ENCODE measurements around the gene HNRNPAB.
A peak's percentile ranks its signal among the peaks of the same experiment; 100 is the strongest.

Gene HNRNPAB

GRCh38 chr5:178218827-178219226 is 14.5 kb downstream of the HNRNPAB start:
- no peak for ATAC-seq
- TF ChIP-seq PATZ1 (CRISPR knock-in tag; IDR thresholded peaks at IDR 0.05; ENCODE audit: borderline replicate concordance) (no peak), RARB (CRISPR knock-in tag; IDR thresholded peaks at IDR 0.05) (no peak), BACH2 (CRISPR knock-in tag; IDR thresholded peaks at IDR 0.05; ENCODE audit: borderline replicate concordance) (no peak), ISL1 (CRISPR knock-in tag; IDR thresholded peaks at IDR 0.05) (no peak), CREB5 (CRISPR knock-in tag; IDR thresholded peaks at IDR 0.05; ENCODE audit: low read depth) (no peak), CSDC2 (CRISPR knock-in tag; IDR thresholded peaks at IDR 0.05) (no peak), ZC3H10 (CRISPR knock-in tag; IDR thresholded peaks at IDR 0.05) (no peak), GLIS3 (CRISPR knock-in tag; IDR thresholded peaks at IDR 0.05) (no peak), ZNF565 (CRISPR knock-in tag; conservative IDR thresholded peaks at IDR 0.05; ENCODE audit: low read depth) (no peak), TOX (CRISPR knock-in tag; IDR thresholded peaks at IDR 0.05; ENCODE audit: borderline replicate concordance) (no peak), PPARA (CRISPR knock-in tag; IDR thresholded peaks at IDR 0.05; ENCODE audit: borderline replicate concordance) (no peak), SNAI2 (CRISPR knock-in tag; IDR thresholded peaks at IDR 0.05) (no peak), ZFP30 (CRISPR knock-in tag; IDR thresholded peaks at IDR 0.05) (no peak), ARNTL (CRISPR knock-in tag; IDR thresholded peaks at IDR 0.05; ENCODE audit: borderline replicate concordance, low read depth) (no peak), ESRRG (CRISPR knock-in tag; IDR thresholded peaks at IDR 0.05) (no peak), TCF4 (CRISPR knock-in tag; IDR thresholded peaks at IDR 0.05; ENCODE audit: borderline replicate concordance) (no peak)
- TF ChIP-seq, protein P1, sequence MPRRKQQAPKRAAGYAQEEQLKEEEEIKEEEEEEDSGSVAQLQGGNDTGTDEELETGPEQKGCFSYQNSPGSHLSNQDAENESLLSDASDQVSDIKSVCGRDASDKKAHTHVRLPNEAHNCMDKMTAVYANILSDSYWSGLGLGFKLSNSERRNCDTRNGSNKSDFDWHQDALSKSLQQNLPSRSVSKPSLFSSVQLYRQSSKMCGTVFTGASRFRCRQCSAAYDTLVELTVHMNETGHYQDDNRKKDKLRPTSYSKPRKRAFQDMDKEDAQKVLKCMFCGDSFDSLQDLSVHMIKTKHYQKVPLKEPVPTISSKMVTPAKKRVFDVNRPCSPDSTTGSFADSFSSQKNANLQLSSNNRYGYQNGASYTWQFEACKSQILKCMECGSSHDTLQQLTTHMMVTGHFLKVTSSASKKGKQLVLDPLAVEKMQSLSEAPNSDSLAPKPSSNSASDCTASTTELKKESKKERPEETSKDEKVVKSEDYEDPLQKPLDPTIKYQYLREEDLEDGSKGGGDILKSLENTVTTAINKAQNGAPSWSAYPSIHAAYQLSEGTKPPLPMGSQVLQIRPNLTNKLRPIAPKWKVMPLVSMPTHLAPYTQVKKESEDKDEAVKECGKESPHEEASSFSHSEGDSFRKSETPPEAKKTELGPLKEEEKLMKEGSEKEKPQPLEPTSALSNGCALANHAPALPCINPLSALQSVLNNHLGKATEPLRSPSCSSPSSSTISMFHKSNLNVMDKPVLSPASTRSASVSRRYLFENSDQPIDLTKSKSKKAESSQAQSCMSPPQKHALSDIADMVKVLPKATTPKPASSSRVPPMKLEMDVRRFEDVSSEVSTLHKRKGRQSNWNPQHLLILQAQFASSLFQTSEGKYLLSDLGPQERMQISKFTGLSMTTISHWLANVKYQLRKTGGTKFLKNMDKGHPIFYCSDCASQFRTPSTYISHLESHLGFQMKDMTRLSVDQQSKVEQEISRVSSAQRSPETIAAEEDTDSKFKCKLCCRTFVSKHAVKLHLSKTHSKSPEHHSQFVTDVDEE (CRISPR knock-in tag; IDR thresholded peaks at IDR 0.05) = no peak
- TF ChIP-seq, protein P2, sequence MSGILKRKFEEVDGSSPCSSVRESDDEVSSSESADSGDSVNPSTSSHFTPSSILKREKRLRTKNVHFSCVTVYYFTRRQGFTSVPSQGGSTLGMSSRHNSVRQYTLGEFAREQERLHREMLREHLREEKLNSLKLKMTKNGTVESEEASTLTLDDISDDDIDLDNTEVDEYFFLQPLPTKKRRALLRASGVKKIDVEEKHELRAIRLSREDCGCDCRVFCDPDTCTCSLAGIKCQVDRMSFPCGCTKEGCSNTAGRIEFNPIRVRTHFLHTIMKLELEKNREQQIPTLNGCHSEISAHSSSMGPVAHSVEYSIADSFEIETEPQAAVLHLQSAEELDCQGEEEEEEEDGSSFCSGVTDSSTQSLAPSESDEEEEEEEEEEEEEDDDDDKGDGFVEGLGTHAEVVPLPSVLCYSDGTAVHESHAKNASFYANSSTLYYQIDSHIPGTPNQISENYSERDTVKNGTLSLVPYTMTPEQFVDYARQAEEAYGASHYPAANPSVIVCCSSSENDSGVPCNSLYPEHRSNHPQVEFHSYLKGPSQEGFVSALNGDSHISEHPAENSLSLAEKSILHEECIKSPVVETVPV (CRISPR knock-in tag; IDR thresholded peaks at IDR 0.05) = no peak

GRCh38 chr5:178221282-178221681 is 16.9 kb downstream of the HNRNPAB start:
- ATAC-seq = peak; percentile 6; the same call in 1 of the 3 replicates
- TF ChIP-seq TOX (CRISPR knock-in tag; IDR thresholded peaks at IDR 0.05; ENCODE audit: borderline replicate concordance) (no peak), BACH2 (CRISPR knock-in tag; IDR thresholded peaks at IDR 0.05; ENCODE audit: borderline replicate concordance) (no peak), OSR1 (CRISPR knock-in tag; IDR thresholded peaks at IDR 0.05) (no peak), RARB (CRISPR knock-in tag; IDR thresholded peaks at IDR 0.05) (no peak), ARNTL (CRISPR knock-in tag; IDR thresholded peaks at IDR 0.05; ENCODE audit: borderline replicate concordance, low read depth) (no peak), GLIS3 (CRISPR knock-in tag; IDR thresholded peaks at IDR 0.05) (no peak), ZC3H10 (CRISPR knock-in tag; IDR thresholded peaks at IDR 0.05) (no peak), ZNF8 (CRISPR knock-in tag; IDR thresholded peaks at IDR 0.05) (no peak), SNAI2 (CRISPR knock-in tag; IDR thresholded peaks at IDR 0.05) (no peak), CSDC2 (CRISPR knock-in tag; IDR thresholded peaks at IDR 0.05) (no peak), TCF4 (CRISPR knock-in tag; IDR thresholded peaks at IDR 0.05; ENCODE audit: borderline replicate concordance) (no peak), ISL1 (CRISPR knock-in tag; IDR thresholded peaks at IDR 0.05) (no peak)
- TF ChIP-seq, protein P1 (CRISPR knock-in tag; IDR thresholded peaks at IDR 0.05) = no peak
